Measurements from ENCODE around the gene LAD1. TPM values are rescaled to one million over a fixed set of nuclear protein-coding genes. Genes with fewer than 3 reads are reported as not detected.

Gene LAD1
- total and polyA plus RNA-seq, 2 of the 13 experiments (the other 11 are each of a cell fraction or from before 2014, with no cell fraction given) = 10.8 to 65.6 TPM

GRCh38 chr1:201396861-201397464 is 2.2 kb downstream of the LAD1 start (continued):
- no peak for TF ChIP-seq HOXA9 (CRISPR knock-in tag; IDR thresholded peaks at IDR 0.05; ENCODE audit: borderline replicate concordance)
- no peak for TF ChIP-seq NFE2 (CRISPR knock-in tag; IDR thresholded peaks at IDR 0.05)
- TF ChIP-seq ZBTB10 (CRISPR knock-in tag; IDR thresholded peaks at IDR 0.05; ENCODE audit: borderline replicate concordance) = 0 out of 2 replicates have a peak, but pooled peaks have one; percentile 21
- no peak; the same call in 1 of the 2 replicates for TF ChIP-seq MXD4 (CRISPR knock-in tag; IDR thresholded peaks at IDR 0.05)
- no peak for TF ChIP-seq ZNF879 (CRISPR knock-in tag; IDR thresholded peaks at IDR 0.05)
- no peak for TF ChIP-seq U2AF1 (optimal IDR thresholded peaks at IDR 0.05; ENCODE audit: low read depth, low read length)
- no peak for TF ChIP-seq PBX3 (CRISPR knock-in tag; IDR thresholded peaks at IDR 0.05; ENCODE audit: borderline replicate concordance)
- no peak for TF ChIP-seq ZNF33A (CRISPR knock-in tag; IDR thresholded peaks at IDR 0.05; ENCODE audit: borderline replicate concordance)
- TF ChIP-seq ZNF639 (CRISPR knock-in tag; conservative IDR thresholded peaks at IDR 0.05) = no peak
- TF ChIP-seq ZBTB44 (CRISPR knock-in tag; IDR thresholded peaks at IDR 0.05) = no peak
- peak; percentile 53 for TF ChIP-seq GATAD2A (CRISPR knock-in tag; IDR thresholded peaks at IDR 0.05)
- TF ChIP-seq RBM39 (IDR thresholded peaks at IDR 0.05; ENCODE audit: low read depth, low read length, poor library complexity, severe bottlenecking) = peak; percentile 71
- no peak for TF ChIP-seq ELF1 (CRISPR knock-in tag; IDR thresholded peaks at IDR 0.05)
- no peak for TF ChIP-seq MIER2 (CRISPR knock-in tag; IDR thresholded peaks at IDR 0.05)
- TF ChIP-seq NONO (IDR thresholded peaks at IDR 0.05) = no peak
- TF ChIP-seq NONO (CRISPR knock-in tag; conservative IDR thresholded peaks at IDR 0.05) = no peak
- no peak for TF ChIP-seq HNRNPLL (IDR thresholded peaks at IDR 0.05; ENCODE audit: low read depth, low read length, poor library complexity, severe bottlenecking)
- peak; percentile 76 for TF ChIP-seq HIVEP1 (CRISPR knock-in tag; IDR thresholded peaks at IDR 0.05)
- peak; percentile 53; the same call in 1 of the 2 replicates for TF ChIP-seq ZSCAN31 (CRISPR knock-in tag; IDR thresholded peaks at IDR 0.05; ENCODE audit: low read depth)
- no peak for TF ChIP-seq ZNF589 (CRISPR knock-in tag; conservative IDR thresholded peaks at IDR 0.05)
- no peak for TF ChIP-seq MTF1 (CRISPR knock-in tag; IDR thresholded peaks at IDR 0.05)
- TF ChIP-seq ZNF44 (CRISPR knock-in tag; IDR thresholded peaks at IDR 0.05) = peak; percentile 79; the same call in 1 of the 2 replicates
- TF ChIP-seq ZNF546 (CRISPR knock-in tag; conservative IDR thresholded peaks at IDR 0.05) = no peak
- TF ChIP-seq GTF2F1 (IDR thresholded peaks at IDR 0.05; ENCODE audit: low read length) = no peak
- no peak for TF ChIP-seq ZBTB1 (CRISPR knock-in tag; IDR thresholded peaks at IDR 0.05; ENCODE audit: borderline replicate concordance)
- no peak for TF ChIP-seq TRIM24 (CRISPR knock-in tag; IDR thresholded peaks at IDR 0.05)

Data from HepG2 (cell line).